Tibial nerve (tissue), 4 donors: ENCODE data around the gene GOLGA6D.

ENCODE experiments used
- EP300 ChIP-seq, 2 donors: sonication (generic); formaldehyde crosslinking; IDR thresholded peaks; one replicate each; pipeline ENCODE4 v1.6.1; 2017; ENCODE audit warnings: antibody characterized with exemption in 2 of 2, mild to moderate bottlenecking in 1 of 2
- POLR2A ChIP-seq, 2 donors: fragments of 450-650 bp; IDR thresholded peaks; one replicate each; pipeline ENCODE4 v1.6.1; 2017; ENCODE audit warnings: antibody characterized with exemption in 2 of 2, mild to moderate bottlenecking in 2 of 2, moderate library complexity in 2 of 2
- TF ChIP-seq, protein P1 (sequence below), 5 experiments: fragments of 200-600 bp in 3 of 5; fragments of 450-650 bp in 2 of 5; sonication (generic) in 3 of 5; IDR thresholded peaks; one replicate each; pipeline ENCODE4 v1.5.1; 2016 to 2019; ENCODE audit warnings: antibody characterized with exemption in 5 of 5, mild to moderate bottlenecking in 3 of 5, moderate library complexity in 2 of 5

DNA sequence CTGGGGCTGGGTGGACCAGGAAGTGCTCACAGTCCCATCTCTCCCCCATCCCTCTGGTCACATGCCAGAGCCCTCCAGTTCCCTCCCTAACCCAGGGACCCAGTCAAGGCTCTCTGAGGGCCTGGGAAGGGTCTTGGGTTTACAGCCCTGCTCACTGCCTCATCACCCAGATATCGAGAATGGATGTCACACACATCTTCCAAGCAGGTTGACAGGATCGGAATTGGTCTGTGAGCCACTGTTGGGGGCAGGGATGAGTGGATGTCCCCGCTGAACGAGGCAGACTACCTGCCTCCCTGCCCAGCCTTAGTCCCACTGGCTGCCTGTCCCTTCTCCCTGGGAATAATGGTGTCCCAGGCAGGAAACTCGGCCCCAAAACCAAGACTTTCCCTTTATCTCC, 44.5 kb upstream of the GOLGA6D start:
- TF ChIP-seq EP300 (IDR thresholded peaks at IDR 0.05), result no peak
- TF ChIP-seq, protein P1, sequence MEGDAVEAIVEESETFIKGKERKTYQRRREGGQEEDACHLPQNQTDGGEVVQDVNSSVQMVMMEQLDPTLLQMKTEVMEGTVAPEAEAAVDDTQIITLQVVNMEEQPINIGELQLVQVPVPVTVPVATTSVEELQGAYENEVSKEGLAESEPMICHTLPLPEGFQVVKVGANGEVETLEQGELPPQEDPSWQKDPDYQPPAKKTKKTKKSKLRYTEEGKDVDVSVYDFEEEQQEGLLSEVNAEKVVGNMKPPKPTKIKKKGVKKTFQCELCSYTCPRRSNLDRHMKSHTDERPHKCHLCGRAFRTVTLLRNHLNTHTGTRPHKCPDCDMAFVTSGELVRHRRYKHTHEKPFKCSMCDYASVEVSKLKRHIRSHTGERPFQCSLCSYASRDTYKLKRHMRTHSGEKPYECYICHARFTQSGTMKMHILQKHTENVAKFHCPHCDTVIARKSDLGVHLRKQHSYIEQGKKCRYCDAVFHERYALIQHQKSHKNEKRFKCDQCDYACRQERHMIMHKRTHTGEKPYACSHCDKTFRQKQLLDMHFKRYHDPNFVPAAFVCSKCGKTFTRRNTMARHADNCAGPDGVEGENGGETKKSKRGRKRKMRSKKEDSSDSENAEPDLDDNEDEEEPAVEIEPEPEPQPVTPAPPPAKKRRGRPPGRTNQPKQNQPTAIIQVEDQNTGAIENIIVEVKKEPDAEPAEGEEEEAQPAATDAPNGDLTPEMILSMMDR (IDR thresholded peaks at IDR 0.05), result no peak
- TF ChIP-seq POLR2A (IDR thresholded peaks at IDR 0.05), result no peak
